OCI-LY1 (cell line): ENCODE data around the gene TBX15.

Source experiments
- H2AFZ ChIP-seq: fragments of 200-600 bp; sonication (generic), shearing (Covaris generic); 2 replicates; pipeline ENCODE4 v1.6.0; 2014; ENCODE audit warnings: antibody characterized with exemption, mild to moderate bottlenecking, low read length
- H3F3A ChIP-seq: fragments of 200-600 bp; sonication (generic), shearing (Covaris generic); 2 replicates; pipeline ENCODE4 v1.6.0; 2014; ENCODE audit warnings: mild to moderate bottlenecking, antibody characterized with exemption, low read length, moderate library complexity; ENCODE audit not compliant: insufficient read depth
- H3K27ac ChIP-seq: fragments of 200-600 bp; sonication (generic); 2 replicates; pipeline ENCODE4 v1.5.1; 2014; ENCODE audit warnings: low read length, mixed run types, mild to moderate bottlenecking, low read depth; ENCODE audit not compliant: poor library complexity, severe bottlenecking
- H3K27me3 ChIP-seq: fragments of 200-600 bp; sonication (generic); 2 replicates; pipeline ENCODE4 v1.6.0; 2014; ENCODE audit warnings: antibody characterized with exemption, mild to moderate bottlenecking, low read length, moderate library complexity; ENCODE audit not compliant: insufficient read depth
- H3K36me3 ChIP-seq: fragments of 200-600 bp; sonication (generic); 2 replicates; pipeline ENCODE4 v1.6.1; 2014; ENCODE audit warnings: mild to moderate bottlenecking, antibody characterized with exemption, low read length, moderate library complexity, mixed read lengths; ENCODE audit not compliant: insufficient read depth
- H3K4me1 ChIP-seq: fragments of 200-600 bp; sonication (generic); 2 replicates; pipeline ENCODE4 v1.5.1; 2014; ENCODE audit warnings: mild to moderate bottlenecking, low read length, moderate library complexity; ENCODE audit not compliant: insufficient read depth, severe bottlenecking
- H3K4me2 ChIP-seq: fragments of 200-600 bp; sonication (generic), shearing (Covaris generic); 2 replicates; pipeline ENCODE4 v1.6.1; 2014; ENCODE audit warnings: low read length
- H3K4me3 ChIP-seq: fragments of 200-600 bp; sonication (generic); 2 replicates; pipeline ENCODE4 v1.5.1; 2014; ENCODE audit warnings: low read length, low read depth, mild to moderate bottlenecking, mixed read lengths; ENCODE audit not compliant: poor library complexity, severe bottlenecking
- H3K79me2 ChIP-seq: fragments of 200-600 bp; shearing (Covaris generic); 2 replicates; pipeline ENCODE4 v1.6.1; 2016; ENCODE audit warnings: mixed run types, low read length, mixed read lengths; ENCODE audit not compliant: insufficient read depth
- H3K9ac ChIP-seq: fragments of 200-600 bp; sonication (generic), shearing (Covaris generic); 2 replicates; pipeline ENCODE4 v1.6.1; 2014; ENCODE audit warnings: mild to moderate bottlenecking, low read length, mixed read lengths
- H3K9me2 ChIP-seq: fragments of 200-600 bp; sonication (generic), shearing (Covaris generic); 2 replicates; pipeline ENCODE4 v1.6.1; 2014; ENCODE audit warnings: low read depth, mild to moderate bottlenecking, low read length, mixed read lengths
- H3K9me3 ChIP-seq: fragments of 200-600 bp; shearing (Covaris generic); 2 replicates; pipeline ENCODE4 v1.6.1; 2014; ENCODE audit warnings: low read length, mixed read lengths
- H4K20me1 ChIP-seq: fragments of 200-600 bp; sonication (generic), shearing (Covaris generic); 2 replicates; pipeline ENCODE4 v1.6.0; 2016; ENCODE audit warnings: mild to moderate bottlenecking, low read length; ENCODE audit not compliant: insufficient read depth
- CTCF ChIP-seq: fragments of 200-600 bp; sonication (generic), shearing (Covaris generic); IDR thresholded peaks from 2 replicates; pipeline ENCODE4 v1.5.1; 2017; ENCODE audit warnings: mild to moderate bottlenecking, antibody characterized with exemption, low read length, moderate library complexity, mixed read lengths
- EZH2 ChIP-seq: fragments of 200-600 bp; sonication (generic), shearing (Covaris generic); IDR thresholded peaks from 2 replicates; pipeline ENCODE4 v1.8.0; 2017; ENCODE audit warnings: borderline replicate concordance, mixed run types, mild to moderate bottlenecking, antibody characterized with exemption, low read length, moderate library complexity, mixed read lengths

TBX15 gene

GRCh38 chr1:118940957-118941356 is 47.2 kb downstream of the TBX15 start:
- H3K9me3 ChIP-seq, result no peaks in the 10 kb centered on the region
- H3K4me3 ChIP-seq, result no peak overlapping the region
- no peaks in the 10 kb centered on the region for H3K4me1 ChIP-seq
- H3K27me3 ChIP-seq, result no peaks in the 10 kb centered on the region
- TF ChIP-seq EZH2 (no peak), CTCF (no peak)
- no peaks in the 10 kb centered on the region for H3K79me2 ChIP-seq
- no peak overlapping the region for H3K27ac ChIP-seq
- no peak overlapping the region for H3K4me2 ChIP-seq
- no peaks in the 10 kb centered on the region for H3K36me3 ChIP-seq
- no peak overlapping the region for H2AFZ ChIP-seq
- no peaks in the 10 kb centered on the region for H3F3A ChIP-seq
- no peaks in the 10 kb centered on the region for H3K9me2 ChIP-seq
- H4K20me1 ChIP-seq, result no peaks in the 10 kb centered on the region
- no peak overlapping the region for H3K9ac ChIP-seq

GRCh38 chr1:118937413-118938072 is 50.6 kb downstream of the TBX15 start:
- Histone ChIP-seq H3K36me3 (no peaks in the 10 kb centered on the region), H3K79me2 (no peaks in the 10 kb centered on the region), H3K4me2 (no peak overlapping the region), H4K20me1 (no peaks in the 10 kb centered on the region), H3K4me3 (no peak overlapping the region), H3K27ac (no peak overlapping the region), H3K9me2 (no peaks in the 10 kb centered on the region), H3K9ac (no peak overlapping the region), H3F3A (no peaks in the 10 kb centered on the region), H3K9me3 (no peaks in the 10 kb centered on the region), H3K4me1 (no peaks in the 10 kb centered on the region), H2AFZ (no peak overlapping the region), H3K27me3 (no peaks in the 10 kb centered on the region; the same call in 1 of the 2 replicates)
- no peak for TF ChIP-seq EZH2
- TF ChIP-seq CTCF, result no peak

GRCh38 chr1:118934706-118935105 is 53.4 kb downstream of the TBX15 start:
- TF ChIP-seq EZH2, result no peak
- H3K9me2 ChIP-seq, result no peaks in the 10 kb centered on the region

More at GRCh38 chr1:118934706-118935105, 53.4 kb downstream of the TBX15 start:
- no peak overlapping the region for H2AFZ ChIP-seq
- no peak overlapping the region for H3K4me2 ChIP-seq
- H3K27me3 ChIP-seq, result no peaks in the 10 kb centered on the region; the same call in 1 of the 2 replicates
- H3K79me2 ChIP-seq, result no peaks in the 10 kb centered on the region
- no peaks in the 10 kb centered on the region for H3K4me1 ChIP-seq
- H3K9me3 ChIP-seq, result no peaks in the 10 kb centered on the region
- H3K4me3 ChIP-seq, result no peak overlapping the region
- no peak overlapping the region for H3K9ac ChIP-seq
- no peaks in the 10 kb centered on the region for H3F3A ChIP-seq
- H3K36me3 ChIP-seq, result no peaks in the 10 kb centered on the region
- H3K27ac ChIP-seq, result no peak overlapping the region
- H4K20me1 ChIP-seq, result no peaks in the 10 kb centered on the region
